ENCODE measurements around the gene CABP1. TPM values are rescaled to one million over a fixed set of nuclear protein-coding genes. Genes with fewer than 3 reads are reported as not detected.

CABP1 gene
- total RNA-seq, 1 experiment from 2014 or later = not detected

DNA sequence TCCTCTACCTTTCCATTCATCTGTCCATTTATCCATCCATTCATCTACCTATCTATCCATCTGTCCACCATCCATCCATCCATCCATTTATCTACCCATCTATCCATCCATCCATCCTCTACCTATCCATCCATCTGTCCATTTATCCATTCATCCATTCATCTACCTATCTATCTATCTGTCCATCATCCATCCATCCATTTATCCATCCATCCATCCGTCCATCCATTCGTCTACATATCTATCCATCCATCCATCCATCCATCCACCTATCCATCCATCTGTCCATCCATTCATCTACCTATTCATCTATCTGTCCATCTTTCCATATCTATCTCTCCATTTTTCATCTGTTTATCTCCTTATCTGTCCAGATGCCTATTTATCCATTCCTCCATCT lies 21.0 kb downstream of the CABP1 start:
- in situ Hi-C loops (cut with HindIII; ENCODE audit: low pct_unique_long_range_greater_than_20kb, low sequenced_read_pairs) = no loop called here
- intact Hi-C loops (cut with micrococcal nuclease; ENCODE audit: unreplicated experiment) = no loop called here
- ChIA-PET POLR2A (no interaction called here), CTCF (no interaction called here)
- no peak overlapping the region for H3K4me3 ChIP-seq (ENCODE audit: low read depth in 2 of 2, low read length in 2 of 2)
- H3K9me3 ChIP-seq (ENCODE audit: control insufficient read depth, insufficient read depth, low read depth, low read length) = no peaks in the 10 kb centered on the region
- no peaks in the 10 kb centered on the region for H3K36me3 ChIP-seq (ENCODE audit: control insufficient read depth, insufficient read depth, low read length)
- no peak overlapping the region for H3K27ac ChIP-seq (ENCODE audit: low read length)
- no peaks in the 10 kb centered on the region for H3K27me3 ChIP-seq (ENCODE audit: control insufficient read depth, insufficient read depth, low read length)
- H3K4me1 ChIP-seq (ENCODE audit: control insufficient read depth, insufficient read depth, low read length) = no peaks in the 10 kb centered on the region
- no peak for DNase-seq (ENCODE audit: low read depth, low spot score)
- BruUV-seq (replicated peaks) = no TSS peak
- no peak for ATAC-seq
- no peak for TF ChIP-seq SIN3A (IDR thresholded peaks at IDR 0.05; ENCODE audit: borderline replicate concordance, insufficient read depth, low read depth, low read length)
- no peak for TF ChIP-seq REST (IDR thresholded peaks at IDR 0.05; ENCODE audit: insufficient read depth in 1 of 2, low read depth in 2 of 2, low read length in 1 of 2)
- no peak for TF ChIP-seq TCF7L2 (IDR thresholded peaks at IDR 0.05; ENCODE audit: low read depth, low read length)

DNA sequence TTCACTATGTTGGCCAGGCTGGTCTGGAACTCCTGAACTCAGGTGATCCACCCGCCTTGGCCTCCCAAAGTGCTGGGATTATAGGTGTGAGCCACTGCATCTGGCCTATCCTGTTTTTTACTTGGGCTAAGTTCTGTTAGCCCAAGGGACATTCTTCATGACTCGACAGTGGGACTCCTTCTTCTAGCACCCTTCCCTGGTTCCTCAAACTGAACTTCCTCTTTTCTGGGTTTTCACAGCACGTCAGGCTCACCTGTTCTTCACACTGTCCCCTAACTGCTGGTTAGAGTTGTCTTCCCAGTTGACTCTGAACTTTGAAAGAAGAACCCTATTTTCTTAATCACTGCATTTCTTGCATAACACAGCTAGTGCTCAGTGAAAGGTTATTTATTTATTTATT lies 22.5 kb downstream of the CABP1 start:
- H3K27me3 ChIP-seq (ENCODE audit: control insufficient read depth, insufficient read depth, low read length) = no peaks in the 10 kb centered on the region
- no peaks in the 10 kb centered on the region for H3K4me1 ChIP-seq (ENCODE audit: control insufficient read depth, insufficient read depth, low read length)
- BruUV-seq (replicated peaks) = no TSS peak
- intact Hi-C loops (cut with micrococcal nuclease; ENCODE audit: unreplicated experiment) = no loop called here
- no peak overlapping the region for H3K4me3 ChIP-seq (ENCODE audit: low read depth in 2 of 2, low read length in 2 of 2)
- DNase-seq (ENCODE audit: low read depth, low spot score) (no peak), ATAC-seq (no peak)
- H3K36me3 ChIP-seq (ENCODE audit: control insufficient read depth, insufficient read depth, low read length) = no peaks in the 10 kb centered on the region
- in situ Hi-C loops (cut with HindIII; ENCODE audit: low pct_unique_long_range_greater_than_20kb, low sequenced_read_pairs) = no loop called here
- no peak for TF ChIP-seq REST (IDR thresholded peaks at IDR 0.05; ENCODE audit: insufficient read depth in 1 of 2, low read depth in 2 of 2, low read length in 1 of 2)
- TF ChIP-seq TCF7L2 (IDR thresholded peaks at IDR 0.05; ENCODE audit: low read depth, low read length) = no peak
- TF ChIP-seq, protein P1, sequence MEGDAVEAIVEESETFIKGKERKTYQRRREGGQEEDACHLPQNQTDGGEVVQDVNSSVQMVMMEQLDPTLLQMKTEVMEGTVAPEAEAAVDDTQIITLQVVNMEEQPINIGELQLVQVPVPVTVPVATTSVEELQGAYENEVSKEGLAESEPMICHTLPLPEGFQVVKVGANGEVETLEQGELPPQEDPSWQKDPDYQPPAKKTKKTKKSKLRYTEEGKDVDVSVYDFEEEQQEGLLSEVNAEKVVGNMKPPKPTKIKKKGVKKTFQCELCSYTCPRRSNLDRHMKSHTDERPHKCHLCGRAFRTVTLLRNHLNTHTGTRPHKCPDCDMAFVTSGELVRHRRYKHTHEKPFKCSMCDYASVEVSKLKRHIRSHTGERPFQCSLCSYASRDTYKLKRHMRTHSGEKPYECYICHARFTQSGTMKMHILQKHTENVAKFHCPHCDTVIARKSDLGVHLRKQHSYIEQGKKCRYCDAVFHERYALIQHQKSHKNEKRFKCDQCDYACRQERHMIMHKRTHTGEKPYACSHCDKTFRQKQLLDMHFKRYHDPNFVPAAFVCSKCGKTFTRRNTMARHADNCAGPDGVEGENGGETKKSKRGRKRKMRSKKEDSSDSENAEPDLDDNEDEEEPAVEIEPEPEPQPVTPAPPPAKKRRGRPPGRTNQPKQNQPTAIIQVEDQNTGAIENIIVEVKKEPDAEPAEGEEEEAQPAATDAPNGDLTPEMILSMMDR (IDR thresholded peaks at IDR 0.05) = no peak
- TF ChIP-seq POLR2AphosphoS5 (IDR thresholded peaks at IDR 0.05; ENCODE audit: low read depth, low read length) = no peak
- no peak for TF ChIP-seq SIN3A (IDR thresholded peaks at IDR 0.05; ENCODE audit: borderline replicate concordance, insufficient read depth, low read depth, low read length)
- ChIA-PET POLR2A (interaction anchor here (0.7 kb wide), 1 partner anchor 9 kb away, joined by 7 read pairs; no protein-coding TSS in a partner anchor), CTCF (interaction anchor here (0.6 kb wide), 1 partner anchor 11 kb away, joined by 6 read pairs; no protein-coding TSS in a partner anchor)
- no peaks in the 10 kb centered on the region for H3K9me3 ChIP-seq (ENCODE audit: control insufficient read depth, insufficient read depth, low read depth, low read length)
- H3K27ac ChIP-seq (ENCODE audit: low read length) = no peak overlapping the region

Measured in Panc1 (cell line).